Measurements from ENCODE around the gene FLG2. TPM values are rescaled to one million over a fixed set of nuclear protein-coding genes. Genes with fewer than 3 reads are reported as not detected.

FLG2 gene
- polyA plus RNA-seq (2012; rRNA removed): not detected in 2 replicates
- polyA plus RNA-seq (2012; cell fraction: cytosol; rRNA removed): not detected in 2 replicates
- under 0.01 TPM in 1 of 2 replicates, not detected in the other for polyA plus RNA-seq (2012; cell fraction: nucleus; rRNA removed)

GRCh38 chr1:152359906-152360305 lies at the start of gene FLG2:
Gene FLG2 (minus strand): TSS chr1:152360006. CDS start chr1:152358884, 1,122 bp downstream.
- CTCF ChIA-PET: interaction anchor here (0.7 to 1.4 kb wide), 2 partner anchors 12 to 275 kb away, joined by 3 to 5 read pairs; no protein-coding TSS in a partner anchor
- WGBS (ENCODE audit: low lambda C conversion rate): 7% methylated on average over 2 of the region's 2 CpGs
- H3K27ac ChIP-seq (ENCODE audit: low read depth in 2 of 2, low read length in 1 of 2): no peak within 1 kb of the TSS
- no peak within 1 kb of the TSS for H3K9ac ChIP-seq
- no peaks in the 10 kb centered on the region for H3K9me3 ChIP-seq
- no peaks in the 10 kb centered on the region for H4K20me1 ChIP-seq (ENCODE audit: insufficient read depth)
- no peak within 1 kb of the TSS for H3K4me2 ChIP-seq
- TF ChIP-seq JUND (IDR thresholded peaks at IDR 0.05) (no peak), NRF1 (IDR thresholded peaks at IDR 0.05; ENCODE audit: low read depth, low read length) (no peak), RAD21 (IDR thresholded peaks at IDR 0.05; ENCODE audit: low read length) (no peak), CHD2 (IDR thresholded peaks at IDR 0.05; ENCODE audit: low read length, partially characterized antibody) (no peak), TAF1 (IDR thresholded peaks at IDR 0.05; ENCODE audit: borderline replicate concordance, low read depth, low read length) (no peak), REST (IDR thresholded peaks at IDR 0.05; ENCODE audit: low read depth, low read length) (no peak), SMC3 (IDR thresholded peaks at IDR 0.05; ENCODE audit: low read depth, low read length) (no peak), RCOR1 (IDR thresholded peaks at IDR 0.05; ENCODE audit: low read length) (no peak), CTCF (IDR thresholded peaks at IDR 0.05) (no peak), ZBTB33 (IDR thresholded peaks at IDR 0.05; ENCODE audit: borderline replicate concordance, low read depth) (no peak), FOSL2 (IDR thresholded peaks at IDR 0.05; ENCODE audit: borderline replicate concordance, low read depth) (no peak), SIN3A (IDR thresholded peaks at IDR 0.05; ENCODE audit: borderline replicate concordance, low read depth, low read length) (no peak), USF2 (IDR thresholded peaks at IDR 0.05; ENCODE audit: borderline replicate concordance, low read depth, low read length) (no peak), POLR2AphosphoS5 (IDR thresholded peaks at IDR 0.05; ENCODE audit: low read depth, low read length) (no peak), TEAD4 (IDR thresholded peaks at IDR 0.05; ENCODE audit: borderline replicate concordance, insufficient read depth) (no peak), FOXJ3 (CRISPR knock-in tag; IDR thresholded peaks at IDR 0.05) (no peak), TCF12 (IDR thresholded peaks at IDR 0.05) (no peak), MEF2A (IDR thresholded peaks at IDR 0.05; ENCODE audit: borderline replicate concordance, low read depth) (no peak), EP300 (IDR thresholded peaks at IDR 0.05; ENCODE audit: borderline replicate concordance in 1 of 2, low read depth in 1 of 2, low read length in 1 of 2) (no peak), PBX3 (IDR thresholded peaks at IDR 0.05) (no peak)
- H3K27me3 ChIP-seq (ENCODE audit: insufficient read depth): no peaks in the 10 kb centered on the region
- no peak for DNase-seq
- no peak within 1 kb of the TSS for H2AFZ ChIP-seq (ENCODE audit: low read depth)
- no peak within 1 kb of the TSS for H3K4me3 ChIP-seq (ENCODE audit: low read depth in 2 of 2, low read length in 1 of 2)
- H3K9me2 ChIP-seq: no peaks in the 10 kb centered on the region
- POLR2A ChIA-PET: no interaction called here
- no peaks in the 10 kb centered on the region for H3K79me2 ChIP-seq (ENCODE audit: insufficient read depth)
- no peaks in the 10 kb centered on the region for H3F3A ChIP-seq (replicated peaks; ENCODE audit: insufficient read depth)
- no peaks in the 10 kb centered on the region for H3K4me1 ChIP-seq (ENCODE audit: control insufficient read depth in 1 of 2, insufficient read depth in 2 of 2, low read depth in 1 of 2, low read length in 1 of 2)
- H3K36me3 ChIP-seq (replicated peaks in 1 of 2; ENCODE audit: control insufficient read depth in 1 of 2, insufficient read depth in 2 of 2, low read length in 1 of 2): no peaks in the 10 kb centered on the region

Measured in SK-N-SH (cell line).